ENCODE measurements around the gene STARD13.

STARD13 gene

DNA sequence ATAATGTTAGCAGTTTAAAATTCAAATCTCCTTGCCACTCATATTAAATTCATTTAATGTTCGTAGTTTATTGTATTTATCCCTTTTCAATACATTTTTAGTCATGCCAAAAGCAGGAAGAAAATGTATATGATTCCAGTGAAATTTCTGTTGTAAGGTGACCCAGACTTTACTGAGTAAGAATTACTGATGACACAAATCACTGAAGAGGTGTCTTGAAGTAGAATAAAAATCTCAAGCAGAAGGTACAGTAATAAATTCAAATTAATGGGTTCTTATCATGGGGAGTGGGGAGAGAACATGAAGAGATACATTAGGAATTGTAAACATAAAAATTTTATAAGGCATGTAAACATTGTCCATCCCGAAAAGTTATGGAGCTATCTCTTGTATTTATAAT is 19.9 kb downstream of the STARD13 start:
- in situ Hi-C loops (cut with HindIII; ENCODE audit: low pct_unique_long_range_greater_than_20kb, low sequenced_read_pairs) = no loop called here
- TF ChIP-seq JUND (IDR thresholded peaks at IDR 0.05; ENCODE audit: low read depth) = no peak
- DNase-seq (ENCODE audit: low read depth in 1 of 2, low spot score in 1 of 2) = no peak

DNA sequence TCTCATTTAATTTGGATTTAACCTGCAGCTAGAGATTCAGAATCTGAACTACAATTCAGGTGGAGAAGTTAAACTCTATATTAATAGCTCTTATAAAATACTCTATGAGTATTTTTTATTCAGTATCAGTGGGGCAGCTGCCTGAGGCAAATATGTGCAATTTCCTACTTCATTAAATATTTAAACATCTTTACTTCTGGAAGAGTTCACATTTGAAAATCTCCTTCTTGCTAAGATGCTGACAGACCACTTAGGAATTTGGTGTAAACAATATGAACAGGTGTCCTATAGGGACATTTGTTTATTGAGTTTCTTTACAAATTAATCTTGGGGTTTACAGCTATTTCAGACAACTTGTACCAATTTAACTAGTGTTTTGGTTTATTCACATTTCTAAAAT is 20.4 kb downstream of the STARD13 start:
- in situ Hi-C loops (cut with HindIII; ENCODE audit: low pct_unique_long_range_greater_than_20kb, low sequenced_read_pairs) = no loop called here
- DNase-seq (ENCODE audit: low read depth in 1 of 2, low spot score in 1 of 2) = no peak
- TF ChIP-seq JUND (IDR thresholded peaks at IDR 0.05; ENCODE audit: low read depth) = no peak

DNA sequence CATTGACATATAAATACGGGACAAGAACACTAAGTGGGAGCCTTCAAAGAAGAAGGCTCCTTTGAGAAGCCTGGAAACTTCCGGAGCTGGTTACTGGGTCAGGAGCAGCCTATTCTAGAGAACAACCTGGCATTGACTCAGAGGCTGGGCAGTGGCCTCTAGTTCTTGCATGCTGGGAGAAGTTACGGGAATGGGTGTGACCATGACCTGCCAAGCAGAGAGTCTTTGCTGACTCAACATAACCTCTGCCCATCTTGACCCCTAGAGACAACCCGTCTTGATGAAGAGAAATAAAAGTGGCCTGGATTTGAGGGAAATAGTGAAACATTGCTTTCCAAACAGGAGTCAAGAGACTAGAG is 21.0 kb downstream of the STARD13 start:
- TF ChIP-seq JUND (IDR thresholded peaks at IDR 0.05; ENCODE audit: low read depth) = no peak
- in situ Hi-C loops (cut with HindIII; ENCODE audit: low pct_unique_long_range_greater_than_20kb, low sequenced_read_pairs) = no loop called here
- DNase-seq (ENCODE audit: low read depth in 1 of 2, low spot score in 1 of 2) = no peak

DNA sequence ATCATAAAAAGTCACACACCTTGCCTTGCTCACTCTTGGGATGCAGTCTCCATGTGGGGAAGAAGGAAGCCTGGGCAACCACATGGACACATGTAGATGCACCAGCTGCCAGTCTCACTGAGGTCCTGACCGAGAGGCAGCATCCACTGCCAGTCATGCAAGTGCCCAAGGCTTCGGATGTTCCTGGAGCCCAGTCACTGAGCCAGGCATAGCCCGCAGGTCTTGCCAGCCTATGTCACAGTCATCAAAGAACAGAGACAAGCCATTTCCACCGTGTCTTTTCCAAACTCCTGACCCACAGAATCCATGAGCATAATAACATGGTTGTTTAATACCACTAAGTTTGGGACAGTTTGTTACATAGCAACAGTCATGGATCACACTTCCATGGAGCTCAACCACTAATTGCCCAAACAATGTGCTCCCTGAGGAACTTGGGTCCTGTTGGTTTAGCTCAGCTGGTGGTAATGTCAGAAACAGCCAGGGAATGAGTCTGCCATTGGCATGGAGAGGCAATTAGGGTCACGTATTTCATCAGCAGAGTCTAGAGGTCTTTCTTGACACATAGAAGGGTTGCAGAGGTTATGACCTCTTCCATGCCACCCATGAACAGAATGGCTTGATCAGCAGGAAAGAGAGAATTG is 21.5 kb downstream of the STARD13 start:
- no peak for TF ChIP-seq JUND (IDR thresholded peaks at IDR 0.05; ENCODE audit: low read depth)
- in situ Hi-C loops (cut with HindIII; ENCODE audit: low pct_unique_long_range_greater_than_20kb, low sequenced_read_pairs) = no loop called here
- DNase-seq (ENCODE audit: low read depth in 1 of 2, low spot score in 1 of 2) = no peak

DNA sequence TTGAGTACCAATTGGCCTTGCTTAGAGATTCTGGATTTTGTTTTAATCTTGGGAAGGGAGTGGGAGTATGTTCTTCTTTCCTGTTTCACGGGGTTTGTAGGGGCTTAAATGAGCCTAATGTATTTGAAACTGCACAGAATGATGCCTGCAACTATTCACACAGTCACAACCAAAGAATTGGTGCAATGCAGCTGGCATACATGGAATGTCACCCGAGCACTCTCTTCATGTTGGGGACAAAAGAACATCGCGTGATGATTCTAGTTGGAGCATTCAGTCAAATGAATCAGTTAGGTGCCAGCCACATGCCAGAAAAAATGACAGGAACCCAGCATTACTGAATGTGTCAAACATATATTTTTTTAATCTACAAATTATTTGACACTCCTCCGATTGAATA is 22.1 kb downstream of the STARD13 start:
- in situ Hi-C loops (cut with HindIII; ENCODE audit: low pct_unique_long_range_greater_than_20kb, low sequenced_read_pairs) = no loop called here
- TF ChIP-seq JUND (IDR thresholded peaks at IDR 0.05; ENCODE audit: low read depth) = no peak
- no peak for DNase-seq (ENCODE audit: low read depth in 1 of 2, low spot score in 1 of 2)

DNA sequence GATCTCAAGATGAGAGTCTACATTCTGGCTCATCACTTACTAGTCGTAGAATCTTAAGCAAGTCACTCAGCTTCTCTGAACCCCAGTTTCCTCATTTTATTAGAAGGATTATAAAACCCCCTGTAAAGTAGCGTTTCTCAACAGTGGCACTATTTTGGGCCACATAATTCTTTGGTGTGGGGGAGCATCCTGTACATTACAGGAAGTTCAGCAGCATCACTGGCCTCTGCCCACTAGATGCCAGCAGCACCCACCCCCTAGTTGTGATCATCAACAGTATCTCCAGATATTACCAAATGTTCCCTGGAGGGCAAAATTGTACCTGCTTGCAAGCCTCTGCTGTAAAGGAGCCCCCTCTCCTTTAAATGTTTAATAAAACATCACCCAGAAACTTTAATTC is 22.6 kb downstream of the STARD13 start:
- no peak for DNase-seq (ENCODE audit: low read depth in 1 of 2, low spot score in 1 of 2)
- in situ Hi-C loops (cut with HindIII; ENCODE audit: low pct_unique_long_range_greater_than_20kb, low sequenced_read_pairs) = no loop called here

DNA sequence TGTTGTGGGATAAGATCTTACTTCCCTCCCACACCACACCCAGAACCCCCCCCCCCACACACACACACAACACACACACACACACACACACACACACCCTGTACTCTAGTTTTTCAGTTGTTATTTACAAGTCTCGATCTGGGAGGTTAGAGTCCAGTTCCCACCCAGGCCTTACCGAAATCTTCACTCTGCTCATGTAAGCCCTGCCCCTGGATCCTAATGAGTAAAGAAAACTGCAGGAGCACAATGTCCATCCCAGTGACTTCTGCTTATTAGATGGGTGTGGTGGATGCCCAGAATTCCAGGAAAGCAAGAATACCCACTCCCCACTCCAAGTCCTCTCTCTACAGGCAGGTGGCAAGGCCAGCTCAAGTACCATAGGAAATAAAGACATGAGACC is 23.0 kb downstream of the STARD13 start:
- no peak for DNase-seq (ENCODE audit: low read depth in 1 of 2, low spot score in 1 of 2)
- TF ChIP-seq JUND (IDR thresholded peaks at IDR 0.05; ENCODE audit: low read depth) = no peak
- in situ Hi-C loops (cut with HindIII; ENCODE audit: low pct_unique_long_range_greater_than_20kb, low sequenced_read_pairs) = no loop called here

More for the DNA sequence above, 22.6 kb downstream of the STARD13 start:
- no peak for TF ChIP-seq JUND (IDR thresholded peaks at IDR 0.05; ENCODE audit: low read depth)

DNA sequence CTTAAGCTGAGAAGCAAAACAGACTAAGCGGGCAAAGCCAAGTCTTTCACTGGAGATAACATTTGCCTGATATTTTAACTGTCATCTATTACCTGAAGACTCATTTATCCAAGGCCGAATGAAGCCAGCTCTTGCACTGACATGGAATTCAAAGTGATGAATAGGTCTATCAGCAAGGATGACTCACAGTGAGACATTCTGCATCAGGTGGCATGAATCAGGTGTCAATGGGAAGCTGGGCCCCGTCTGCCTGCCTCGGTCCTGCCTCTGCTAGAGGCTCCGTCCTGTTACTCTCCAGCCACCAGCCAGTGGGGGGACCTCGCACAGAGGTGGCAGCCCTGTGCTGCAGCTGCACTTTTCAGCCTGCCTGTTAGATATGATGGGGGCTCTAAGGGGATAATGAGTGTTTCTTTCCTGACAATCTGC is 23.5 kb downstream of the STARD13 start:
- in situ Hi-C loops (cut with HindIII; ENCODE audit: low pct_unique_long_range_greater_than_20kb, low sequenced_read_pairs) = no loop called here

DNA sequence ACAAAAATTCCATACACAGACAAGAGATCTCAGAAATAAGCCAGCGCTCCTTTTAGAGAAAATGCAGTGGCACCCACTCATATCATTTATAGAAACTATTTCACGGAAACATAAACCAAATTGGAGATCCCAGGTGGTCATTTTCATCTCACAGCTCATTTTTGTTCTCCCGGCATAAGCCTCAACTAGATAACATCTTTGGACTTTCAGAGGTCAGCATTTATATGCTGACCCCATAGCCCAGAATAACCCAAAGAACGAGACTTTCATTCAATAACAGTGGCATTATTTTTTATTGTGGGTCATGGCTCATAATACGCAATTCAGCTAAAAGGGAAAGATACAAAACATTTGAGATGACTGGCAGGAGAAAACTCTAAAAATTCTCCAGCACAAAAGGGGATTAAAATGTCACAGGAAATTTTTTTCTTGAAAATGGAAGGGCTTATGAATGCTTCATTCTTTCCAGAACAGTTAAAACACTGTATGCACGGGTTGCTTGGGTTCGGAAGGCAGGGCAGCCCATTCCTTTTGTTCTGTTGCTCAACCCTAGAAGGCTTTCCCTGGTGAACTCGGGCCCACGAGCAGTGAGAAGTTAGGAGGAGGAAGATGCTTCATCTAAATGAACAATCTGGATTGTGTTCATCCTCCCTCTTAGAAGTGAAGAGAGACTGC is 24.0 kb downstream of the STARD13 start:
- DNase-seq (ENCODE audit: low read depth in 1 of 2, low spot score in 1 of 2) = no peak
- no peak for TF ChIP-seq JUND (IDR thresholded peaks at IDR 0.05; ENCODE audit: low read depth)
- in situ Hi-C loops (cut with HindIII; ENCODE audit: low pct_unique_long_range_greater_than_20kb, low sequenced_read_pairs) = no loop called here

More for the DNA sequence above, 23.5 kb downstream of the STARD13 start:
- DNase-seq (ENCODE audit: low read depth in 1 of 2, low spot score in 1 of 2) = no peak
- TF ChIP-seq JUND (IDR thresholded peaks at IDR 0.05; ENCODE audit: low read depth) = no peak

DNA sequence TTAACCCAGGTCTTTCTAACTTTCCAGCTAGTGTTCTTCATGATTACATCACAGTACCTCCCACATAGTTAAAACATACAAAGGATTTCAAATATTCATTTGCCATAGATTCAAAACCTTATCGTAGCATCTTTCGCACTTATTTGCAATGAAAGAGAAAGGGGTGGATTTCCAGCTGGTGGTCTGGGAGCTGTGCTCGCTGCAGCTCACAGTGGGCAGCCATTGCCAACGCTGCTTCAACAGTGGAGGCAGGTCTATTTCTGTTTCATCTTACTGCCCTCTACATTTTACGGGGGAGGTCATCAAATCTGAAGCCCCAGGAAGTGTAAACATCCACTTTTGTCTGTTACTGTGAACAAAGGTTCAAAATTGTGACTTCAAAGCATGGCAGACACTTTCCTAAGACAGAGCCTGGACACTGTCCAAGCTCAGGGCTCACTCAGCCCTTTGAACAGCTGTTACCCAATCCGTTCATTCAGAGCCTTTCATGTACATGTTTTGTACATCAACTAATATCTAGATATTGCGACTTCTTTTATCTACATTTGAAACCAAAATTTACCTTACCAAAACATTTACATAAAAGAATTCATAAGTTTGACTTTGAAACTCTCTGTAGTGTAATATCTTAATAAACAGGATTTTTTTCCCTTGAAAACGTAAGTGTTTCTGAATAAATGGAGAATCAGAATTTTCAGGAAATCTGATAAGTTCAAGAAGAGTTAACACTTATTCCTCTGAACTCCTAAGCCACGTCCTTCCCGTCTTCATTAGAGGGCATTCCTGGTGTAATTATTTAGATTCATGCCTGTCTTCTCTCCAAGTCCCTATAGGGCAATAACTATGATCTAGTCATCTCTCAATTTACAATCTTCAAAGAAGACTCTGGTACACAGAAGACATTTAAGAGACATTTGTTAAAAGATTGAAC is 25.1 kb downstream of the STARD13 start:
- no peak for DNase-seq (ENCODE audit: low read depth in 1 of 2, low spot score in 1 of 2)
- no peak for TF ChIP-seq JUND (IDR thresholded peaks at IDR 0.05; ENCODE audit: low read depth)
- in situ Hi-C loops (cut with HindIII; ENCODE audit: low pct_unique_long_range_greater_than_20kb, low sequenced_read_pairs) = no loop called here

DNA sequence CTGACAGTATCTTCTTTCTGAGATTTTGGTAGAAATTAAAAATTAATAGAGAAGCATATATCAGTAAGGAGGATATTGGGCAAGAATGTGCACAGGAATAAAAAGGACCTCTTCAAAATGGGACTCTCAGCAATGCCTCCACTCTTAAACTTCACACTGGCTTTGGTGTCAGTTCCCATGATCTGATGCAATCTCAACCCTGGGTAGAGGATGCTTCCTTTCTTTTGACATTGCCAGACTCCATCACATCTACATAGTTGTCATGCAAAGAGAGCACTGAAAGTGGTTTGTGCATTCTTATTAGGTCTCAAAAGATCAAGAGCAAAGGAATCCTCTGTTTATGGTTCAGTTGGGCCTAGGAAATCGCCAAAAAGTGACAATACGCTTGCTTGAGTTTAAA is 26.3 kb downstream of the STARD13 start:
- no peak for TF ChIP-seq JUND (IDR thresholded peaks at IDR 0.05; ENCODE audit: low read depth)
- no peak for DNase-seq (ENCODE audit: low read depth in 1 of 2, low spot score in 1 of 2)
- in situ Hi-C loops (cut with HindIII; ENCODE audit: low pct_unique_long_range_greater_than_20kb, low sequenced_read_pairs) = no loop called here

DNA sequence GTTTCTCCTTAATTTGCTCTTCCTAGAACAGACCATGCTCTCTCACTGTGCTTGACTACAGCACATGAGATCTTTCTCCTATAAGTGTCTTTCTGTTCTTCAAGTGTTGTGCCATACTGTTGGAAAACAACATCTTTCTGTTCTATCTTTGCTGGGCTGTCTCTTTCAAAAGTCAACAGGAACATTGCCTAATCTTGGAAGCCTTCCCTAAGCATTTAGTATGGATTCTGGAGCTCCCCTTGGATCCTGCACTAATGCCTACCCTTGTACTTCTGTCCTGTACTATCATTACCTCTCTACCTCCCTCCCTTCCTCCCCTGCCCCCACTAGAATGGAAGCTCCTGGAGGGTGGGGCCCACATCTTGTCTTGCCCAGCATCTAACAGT is 26.8 kb downstream of the STARD13 start:
- TF ChIP-seq JUND (IDR thresholded peaks at IDR 0.05; ENCODE audit: low read depth) = no peak
- in situ Hi-C loops (cut with HindIII; ENCODE audit: low pct_unique_long_range_greater_than_20kb, low sequenced_read_pairs) = no loop called here
- DNase-seq (ENCODE audit: low read depth in 1 of 2, low spot score in 1 of 2) = no peak
